Sigmoid colon (tissue), 4 donors: ENCODE measurements around the gene CSNK1E.

ENCODE experiments used
- POLR2A ChIP-seq, 2 donors: fragments of 450-650 bp; IDR thresholded peaks; one replicate each; pipeline ENCODE4 v1.6.1; 2016; ENCODE audit warnings: antibody characterized with exemption in 2 of 2, mild to moderate bottlenecking in 2 of 2, moderate library complexity in 2 of 2
- POLR2AphosphoS5 ChIP-seq, 4 donors: sonication (generic); formaldehyde crosslinking; IDR thresholded peaks; one replicate each; pipeline ENCODE4 v1.6.1; 2017; ENCODE audit warnings: antibody characterized with exemption in 4 of 4

GRCh38 chr22:38310518-38311322, 6.5 kb downstream of the CSNK1E start:
- TF ChIP-seq POLR2A (IDR thresholded peaks at IDR 0.05) (no peak), POLR2AphosphoS5 (IDR thresholded peaks at IDR 0.05) (no peak)
